ENCODE data around the gene CCDC38. TPM values are rescaled to one million over a fixed set of nuclear protein-coding genes. Genes with fewer than 3 reads are reported as not detected.
A peak's percentile ranks its signal among the peaks of the same experiment; 100 is the strongest.
"Not testable (repeated sequence)": the region's sequence is repeated elsewhere in the genome, so short reads cannot be mapped to it uniquely, and the experiment has no call there.

CCDC38 gene
- total RNA-seq, 2 experiments from 2014 or later: not detected

DNA sequence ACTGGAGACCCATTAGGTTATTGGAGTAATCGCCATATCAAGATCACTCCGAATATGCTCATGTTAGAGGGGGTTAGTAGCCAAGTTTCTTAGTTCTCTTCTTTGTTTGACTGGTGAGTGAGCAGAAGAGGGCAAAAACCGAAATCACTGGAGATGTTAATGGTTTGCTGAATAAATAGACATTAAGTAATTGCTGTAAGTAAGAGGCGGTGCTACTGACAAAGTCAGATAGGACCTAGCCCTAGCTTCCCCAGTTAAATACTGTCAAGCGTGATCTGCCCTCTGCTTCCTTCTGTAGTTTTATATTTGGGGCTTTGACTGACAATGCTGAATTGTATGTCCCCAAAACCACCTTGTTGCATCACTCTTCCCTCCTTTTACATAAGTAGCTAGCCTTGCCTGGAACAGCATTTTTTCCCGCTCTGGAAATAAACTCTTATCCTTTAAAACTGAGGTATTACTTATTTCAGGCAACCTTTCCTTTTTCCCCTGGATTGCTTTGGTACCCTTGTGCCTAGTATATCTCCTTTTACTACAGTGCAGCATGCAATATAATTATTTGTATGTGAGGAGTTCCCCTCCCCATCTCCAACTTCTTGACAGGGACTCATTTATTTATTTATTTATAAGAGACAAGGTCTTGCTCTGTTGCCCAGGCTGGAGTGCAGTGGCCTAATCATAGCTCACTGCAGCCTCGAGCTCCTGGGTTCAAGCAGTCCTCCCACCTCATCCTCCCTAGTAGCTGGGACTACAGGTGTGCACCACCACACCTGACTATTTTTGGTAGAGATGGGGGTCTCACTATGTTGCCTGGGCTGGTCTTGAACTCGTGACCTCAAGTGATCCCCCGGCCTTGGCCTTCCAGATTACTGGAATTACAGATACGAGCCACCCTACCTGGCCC lies 82.2 kb downstream of the CCDC38 start:
- H3K36me3 Mint-ChIP-seq (ENCODE audit: low read depth): peaks cover 31% of the 10 kb centered on the region
- peaks cover 2% of the 10 kb centered on the region for H3K27me3 Mint-ChIP-seq
- peaks cover 22% of the 10 kb centered on the region for H3K4me1 Mint-ChIP-seq
- H3K4me3 Mint-ChIP-seq: no peak overlapping the region
- CTCF ChIA-PET: interaction anchor here (1.0 to 1.5 kb wide), 2 partner anchors 10 to 15 kb away, joined by 3 to 4 read pairs; no protein-coding TSS in a partner anchor
- H3K27ac Mint-ChIP-seq: peak overlapping the region; percentile 44
- DNase-seq: no peak
- POLR2A ChIA-PET: no interaction called here
- no peaks in the 10 kb centered on the region for H3K9me3 Mint-ChIP-seq

DNA sequence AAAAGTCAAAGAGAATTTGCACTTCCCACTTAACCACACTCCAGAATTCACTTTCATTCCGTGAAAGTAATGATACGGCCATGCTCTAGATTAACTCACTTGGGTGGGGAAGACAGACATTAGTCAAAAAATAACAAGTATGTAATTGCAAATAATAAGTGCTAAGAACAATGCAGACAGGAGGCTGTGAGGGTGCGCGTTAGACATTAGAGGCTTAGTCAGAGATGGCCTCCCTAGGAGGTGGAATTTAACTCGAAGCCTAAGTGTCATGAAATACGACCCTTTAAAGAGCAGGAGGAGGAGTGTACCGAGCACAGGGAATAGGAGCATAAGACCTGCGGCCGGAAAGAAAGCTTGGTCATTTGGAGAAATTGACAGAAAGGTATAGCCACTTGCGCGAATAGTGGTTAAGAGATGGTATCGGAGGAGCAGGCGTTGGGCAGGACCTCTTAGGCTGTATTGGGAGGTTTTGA lies 83.0 kb downstream of the CCDC38 start:
- DNase-seq: peak; percentile 10
- no peak overlapping the region for H3K27ac Mint-ChIP-seq
- POLR2A ChIA-PET: no interaction called here
- no peak overlapping the region for H3K4me3 Mint-ChIP-seq
- H3K9me3 Mint-ChIP-seq: no peaks in the 10 kb centered on the region
- H3K4me1 Mint-ChIP-seq: peaks cover 26% of the 10 kb centered on the region
- peaks cover 28% of the 10 kb centered on the region for H3K36me3 Mint-ChIP-seq (ENCODE audit: low read depth)
- peaks cover 3% of the 10 kb centered on the region for H3K27me3 Mint-ChIP-seq
- CTCF ChIA-PET: interaction anchor here (1.5 kb wide), 1 partner anchor 11 kb away, joined by 4 read pairs; no protein-coding TSS in a partner anchor

DNA sequence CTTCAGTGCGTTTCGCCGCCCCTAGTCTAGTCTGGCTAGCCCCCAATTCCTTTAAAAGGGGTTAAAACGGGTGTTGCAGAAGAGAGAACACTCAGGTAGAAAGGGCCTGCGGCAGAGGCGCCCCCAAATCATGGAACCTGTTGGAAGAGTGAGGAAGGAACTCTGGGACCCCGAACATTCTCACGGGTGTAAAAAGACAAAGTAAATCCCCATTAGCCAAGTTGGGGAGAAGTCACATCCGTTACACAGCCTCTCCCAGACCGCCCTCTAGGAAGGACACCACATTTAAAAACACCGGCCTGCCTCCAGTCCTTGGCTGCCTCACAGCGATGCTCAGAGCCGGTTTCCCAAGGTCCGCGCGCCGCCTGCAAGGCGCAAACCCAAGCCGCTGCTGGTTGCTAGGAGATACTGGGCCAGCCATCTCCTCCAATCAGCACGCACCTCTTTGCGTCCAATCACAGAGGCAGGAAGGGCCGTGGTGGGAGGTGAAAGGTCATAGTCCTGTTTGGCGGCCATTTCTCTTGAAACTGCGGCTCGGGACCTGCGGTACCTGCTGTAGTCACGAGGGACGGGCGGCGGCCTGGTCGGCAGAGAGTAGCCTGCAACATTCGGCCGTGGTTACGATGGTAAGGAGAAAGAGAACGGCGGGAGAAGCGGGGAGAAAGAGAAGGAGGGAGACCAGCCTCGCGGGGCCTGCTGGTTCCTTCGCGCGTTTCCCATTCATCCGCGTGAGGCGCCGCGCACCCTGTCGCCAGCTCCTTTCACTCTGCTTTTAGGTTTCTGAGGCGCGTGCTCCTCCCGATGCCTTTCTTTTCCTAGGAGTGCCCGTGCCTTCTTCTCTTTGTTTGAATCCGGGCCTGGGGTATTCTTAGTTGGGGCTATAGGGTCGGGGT lies 83.7 kb downstream of the CCDC38 start, which contains the start of gene SNRPF:
Gene SNRPF, plus strand, starts transcription at position 502 of the 893 bp plus-strand sequence. Its CDS starts 122 bp downstream, at position 624.
- Mint-ChIP-seq H3K4me3 (no peak within 1 kb of the TSS), H3K4me1 (peaks cover 28% of the 10 kb centered on the region), H3K9me3 (no peaks in the 10 kb centered on the region), H3K36me3 (ENCODE audit: low read depth) (peaks cover 27% of the 10 kb centered on the region), H3K27me3 (peaks cover 4% of the 10 kb centered on the region), H3K27ac (no peak within 1 kb of the TSS)
- ChIA-PET POLR2A (interaction anchor here (0.6 kb wide), 1 partner anchor 16 kb away, joined by 3 read pairs; no protein-coding TSS in a partner anchor), CTCF (interaction anchor here (1.5 kb wide), 1 partner anchor 11 kb away, joined by 4 read pairs; no protein-coding TSS in a partner anchor)
- peak; percentile 96 for DNase-seq

DNA sequence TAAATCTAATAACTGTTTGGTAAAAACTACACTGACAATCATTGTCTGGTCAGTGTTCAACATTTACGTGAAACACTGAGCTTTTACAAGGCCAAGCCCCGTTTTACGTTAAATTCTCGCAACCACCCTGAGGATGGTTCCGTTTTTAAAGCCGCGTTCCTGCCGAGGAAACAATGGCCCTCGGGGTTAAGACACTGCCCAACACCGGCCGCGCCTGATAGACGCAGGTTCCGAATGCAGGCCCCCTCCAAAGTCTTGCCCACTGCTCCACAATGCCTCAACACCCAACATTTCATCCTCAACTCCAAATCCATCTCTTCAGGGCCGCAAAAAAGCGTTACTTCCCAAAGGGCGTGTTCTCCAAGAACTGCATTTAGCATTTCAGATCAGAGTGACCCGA lies 84.6 kb downstream of the CCDC38 start:
- no peak for DNase-seq
- Mint-ChIP-seq H3K36me3 (ENCODE audit: low read depth) (peaks cover 20% of the 10 kb centered on the region), H3K27me3 (peaks cover 4% of the 10 kb centered on the region), H3K27ac (no peak overlapping the region), H3K4me1 (peaks cover 22% of the 10 kb centered on the region), H3K4me3 (no peak overlapping the region), H3K9me3 (no peaks in the 10 kb centered on the region)
- POLR2A ChIA-PET: no interaction called here
- CTCF ChIA-PET: no interaction called here

DNA sequence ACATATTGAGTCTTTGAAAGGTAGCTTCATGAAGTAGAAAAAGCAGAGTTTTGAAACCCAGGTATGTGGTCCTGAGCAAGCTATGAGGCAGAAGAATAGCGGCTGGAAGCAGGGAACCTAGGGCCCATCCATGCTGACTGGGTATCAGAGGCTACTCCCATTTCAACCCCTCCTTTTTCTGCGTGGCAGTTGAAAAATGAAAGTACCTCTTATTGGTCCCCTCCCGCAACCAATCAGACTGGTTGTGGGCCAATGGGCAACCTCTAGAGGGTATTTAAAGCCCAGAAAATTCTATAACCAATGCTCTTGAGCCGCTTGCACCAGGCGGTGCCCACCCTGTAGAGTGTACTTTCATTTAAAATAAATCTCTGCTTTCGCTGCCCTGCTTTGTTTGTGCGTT lies 85.3 kb downstream of the CCDC38 start:
- Mint-ChIP-seq H3K27me3 (peaks cover 4% of the 10 kb centered on the region), H3K27ac (no peak overlapping the region), H3K4me3 (no peak overlapping the region), H3K9me3 (no peaks in the 10 kb centered on the region), H3K36me3 (ENCODE audit: low read depth) (peaks cover 13% of the 10 kb centered on the region), H3K4me1 (peaks cover 23% of the 10 kb centered on the region)
- CTCF ChIA-PET: no interaction called here
- DNase-seq: no peak
- POLR2A ChIA-PET: no interaction called here

DNA sequence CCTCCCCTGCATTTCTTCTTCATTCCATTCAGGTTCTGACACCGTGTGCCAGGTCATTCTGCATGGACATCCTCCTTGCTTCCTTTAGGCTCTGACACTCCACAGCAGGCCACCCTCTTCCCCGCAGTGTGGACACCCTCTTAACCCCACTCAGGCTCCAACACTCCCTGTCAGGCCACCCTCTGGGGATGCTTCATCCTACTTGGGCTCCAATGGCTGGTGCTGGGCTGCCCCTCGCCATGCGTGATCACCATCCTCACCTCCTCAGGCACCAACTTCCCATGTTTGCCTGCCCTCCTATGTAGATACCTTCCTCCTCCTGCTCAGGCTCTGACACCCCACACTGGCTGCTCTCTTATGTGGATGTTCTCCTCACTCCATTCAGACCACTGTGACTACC lies 90.3 kb downstream of the CCDC38 start:
- peaks cover 18% of the 10 kb centered on the region for H3K4me1 Mint-ChIP-seq

DNA sequence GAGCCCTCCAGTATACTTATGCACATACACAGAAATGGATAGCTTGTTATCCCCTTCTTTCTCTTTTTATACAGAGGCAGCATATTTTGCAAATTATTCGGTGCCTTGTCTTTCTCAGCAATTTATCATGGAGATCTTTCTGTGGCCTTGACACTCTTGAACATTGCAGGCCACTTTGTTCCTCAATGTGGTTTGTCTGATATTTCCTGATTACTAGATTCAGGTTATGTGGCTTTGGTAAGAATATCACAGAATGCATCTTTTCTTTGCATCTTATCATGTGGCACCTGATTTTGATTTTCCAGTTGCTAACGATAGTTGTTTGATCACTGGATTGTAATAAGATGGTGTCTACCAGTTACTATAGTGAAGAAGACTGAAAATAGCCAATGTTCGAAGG lies 90.8 kb downstream of the CCDC38 start:
- Mint-ChIP-seq H3K9me3 (no peaks in the 10 kb centered on the region), H3K36me3 (ENCODE audit: low read depth) (no peaks in the 10 kb centered on the region), H3K27ac (no peak overlapping the region), H3K27me3 (peaks cover 14% of the 10 kb centered on the region), H3K4me3 (no peak overlapping the region), H3K4me1 (peaks cover 17% of the 10 kb centered on the region)
- ChIA-PET POLR2A (no interaction called here), CTCF (no interaction called here)
- no peak for DNase-seq

More for the DNA sequence above, 90.3 kb downstream of the CCDC38 start:
- Mint-ChIP-seq H3K9me3 (no peaks in the 10 kb centered on the region), H3K36me3 (ENCODE audit: low read depth) (no peaks in the 10 kb centered on the region), H3K4me3 (no peak overlapping the region), H3K27me3 (peaks cover 11% of the 10 kb centered on the region), H3K27ac (no peak overlapping the region)
- DNase-seq: no peak
- POLR2A ChIA-PET: no interaction called here
- CTCF ChIA-PET: no interaction called here

DNA sequence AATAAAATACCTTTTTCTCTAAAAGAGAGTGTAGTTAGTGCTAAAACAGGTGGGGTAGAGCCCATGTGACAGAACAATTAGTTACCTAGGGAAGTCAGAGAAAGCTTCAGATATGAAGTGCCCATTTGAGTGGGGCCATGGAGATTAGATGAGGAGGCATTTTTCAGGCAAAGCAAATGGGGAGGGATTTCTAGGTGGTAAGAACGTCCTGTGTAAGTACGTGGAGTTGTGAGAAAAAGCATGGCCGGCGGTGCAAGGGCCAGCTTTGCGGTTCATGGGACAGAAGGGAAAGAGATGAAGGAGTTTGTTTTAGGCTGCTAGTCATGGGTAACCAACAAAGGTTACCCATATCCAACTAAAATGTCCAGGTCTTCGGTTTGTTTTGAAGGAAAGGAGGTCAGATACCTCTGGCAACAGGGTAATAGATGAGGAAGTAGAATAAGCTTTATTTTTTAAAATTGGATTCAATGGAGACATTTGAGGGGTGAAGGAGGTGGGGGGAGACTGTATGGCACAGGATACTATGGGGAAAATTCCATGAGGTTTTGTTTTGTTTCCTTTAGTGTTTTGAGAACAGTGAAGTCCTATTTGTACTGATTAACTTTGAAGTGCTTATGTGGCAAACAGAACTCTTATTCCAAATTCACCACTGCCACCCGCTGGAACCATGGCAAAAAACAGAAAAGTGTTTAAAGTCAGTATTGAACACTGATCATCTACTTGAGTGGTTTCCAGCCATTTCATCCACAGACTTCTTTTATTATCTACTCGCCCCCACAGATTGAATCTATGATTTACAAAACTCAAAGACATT lies 93.6 kb downstream of the CCDC38 start:
- Mint-ChIP-seq H3K27me3 (peaks cover 21% of the 10 kb centered on the region), H3K36me3 (ENCODE audit: low read depth) (no peaks in the 10 kb centered on the region), H3K27ac (no peak overlapping the region), H3K9me3 (no peaks in the 10 kb centered on the region), H3K4me3 (no peak overlapping the region), H3K4me1 (peaks cover 11% of the 10 kb centered on the region)
- ChIA-PET POLR2A (no interaction called here), CTCF (no interaction called here)
- peak; percentile 16 for DNase-seq

DNA sequence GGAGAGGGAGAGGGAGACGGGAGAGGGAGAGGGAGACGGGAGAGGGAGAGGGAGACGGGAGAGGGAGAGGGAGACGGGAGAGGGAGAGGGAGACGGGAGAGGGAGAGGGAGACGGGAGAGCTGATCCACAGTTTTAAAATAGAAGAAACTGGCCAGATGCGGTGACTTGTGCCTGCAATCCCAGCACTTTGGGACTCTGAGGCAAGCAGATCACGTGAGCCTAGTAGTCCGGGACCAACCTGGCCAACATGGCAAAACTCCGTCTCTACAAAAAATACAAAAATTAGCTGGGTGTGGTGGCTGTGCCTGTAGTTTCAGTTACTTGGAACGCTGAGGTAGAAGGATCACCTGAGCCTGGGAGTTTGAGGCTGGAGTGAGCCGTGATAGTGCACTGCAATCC lies 100.0 kb downstream of the CCDC38 start:
- CTCF ChIA-PET; H3K4me1 Mint-ChIP-seq; POLR2A ChIA-PET; H3K27ac Mint-ChIP-seq; H3K36me3 Mint-ChIP-seq (ENCODE audit: low read depth); H3K9me3 Mint-ChIP-seq; H3K4me3 Mint-ChIP-seq; DNase-seq: not testable (repeated sequence)
- H3K27me3 Mint-ChIP-seq: peaks cover 29% of the 10 kb centered on the region

DNA sequence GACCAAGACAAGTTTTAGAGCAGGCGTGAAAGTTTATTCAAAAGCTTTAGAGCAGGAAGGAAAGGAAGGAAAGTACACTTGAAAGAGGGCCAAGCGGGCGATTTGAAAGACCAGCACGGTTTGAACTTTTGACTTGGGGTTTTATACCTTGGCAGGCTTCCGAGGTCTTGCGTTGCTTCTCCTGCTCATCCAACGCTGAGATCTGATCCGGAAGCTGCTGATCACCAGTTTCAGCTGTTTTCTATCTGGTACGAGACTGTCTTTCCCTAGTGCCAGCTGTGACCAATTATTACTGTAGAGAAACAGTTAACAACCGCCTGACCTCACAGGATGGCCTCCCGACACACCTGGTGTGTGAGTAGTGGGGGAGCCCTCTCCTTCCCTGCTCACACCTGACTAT lies 104.3 kb downstream of the CCDC38 start:
- H3K27me3 Mint-ChIP-seq: peaks cover 23% of the 10 kb centered on the region
- no peak for DNase-seq
- H3K9me3 Mint-ChIP-seq: no peaks in the 10 kb centered on the region
- H3K27ac Mint-ChIP-seq: no peak overlapping the region
- no peak overlapping the region for H3K4me3 Mint-ChIP-seq
- ChIA-PET POLR2A (no interaction called here), CTCF (interaction anchor here (0.9 kb wide), 1 partner anchor 26 kb away, joined by 3 read pairs; no protein-coding TSS in a partner anchor)
- no peaks in the 10 kb centered on the region for H3K36me3 Mint-ChIP-seq (ENCODE audit: low read depth)
- H3K4me1 Mint-ChIP-seq: no peaks in the 10 kb centered on the region

DNA sequence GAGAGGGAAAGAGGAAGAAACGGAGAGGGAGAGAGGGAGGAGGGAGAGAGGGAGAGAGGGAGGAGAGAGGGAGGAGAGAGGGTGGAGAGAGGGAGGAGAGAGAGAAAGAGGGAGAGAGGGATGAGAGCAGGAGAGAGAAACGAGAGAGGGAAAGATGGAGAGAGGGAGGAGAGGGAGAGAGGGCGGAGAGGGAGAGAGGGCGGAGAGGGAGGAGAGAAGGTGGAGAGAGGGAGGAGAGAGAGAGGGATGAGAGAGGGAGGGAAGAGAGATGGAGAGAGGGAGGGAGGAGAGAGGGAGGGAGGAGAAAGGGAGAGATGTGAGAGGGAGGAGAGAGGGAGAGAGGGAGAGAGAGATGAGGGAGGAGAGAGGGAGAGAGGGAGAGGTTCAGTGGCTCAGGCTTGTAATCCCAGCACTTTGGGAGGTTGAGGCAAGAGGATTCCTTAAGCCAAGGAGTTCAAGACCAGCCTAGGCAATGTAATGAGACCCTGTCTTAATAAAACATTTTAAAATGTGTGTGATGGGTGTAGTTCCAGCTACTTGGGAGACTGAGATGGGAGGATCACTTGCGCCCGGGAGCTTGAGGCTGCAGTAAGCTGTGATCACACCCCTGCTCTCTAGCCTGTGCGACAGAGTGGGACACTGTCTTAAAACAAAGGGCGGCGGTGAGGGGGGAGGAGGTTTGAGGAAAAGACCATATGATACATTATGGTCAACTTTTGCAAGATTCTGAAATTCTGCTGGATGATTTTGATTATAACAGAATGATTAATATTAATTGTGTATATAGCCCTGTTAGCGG lies 105.0 kb downstream of the CCDC38 start:
- H3K27ac Mint-ChIP-seq: no peak overlapping the region
- DNase-seq: no peak
- CTCF ChIA-PET: interaction anchor here (0.9 kb wide), 1 partner anchor 27 kb away, joined by 3 read pairs; no protein-coding TSS in a partner anchor
- no peak overlapping the region for H3K4me3 Mint-ChIP-seq
- peaks cover 24% of the 10 kb centered on the region for H3K27me3 Mint-ChIP-seq
- H3K4me1 Mint-ChIP-seq: no peaks in the 10 kb centered on the region
- H3K36me3 Mint-ChIP-seq (ENCODE audit: low read depth): no peaks in the 10 kb centered on the region
- no peaks in the 10 kb centered on the region for H3K9me3 Mint-ChIP-seq
- POLR2A ChIA-PET: no interaction called here

Measured in activated CD4-positive, alpha-beta T cell treated with anti-CD3 and anti-CD28 coated beads, Interleukin-2, amount 10 ng/mL, durations not matched to agents 7 days and 5 days (primary cell).